ENCODE data around the gene DPYD.

The DPYD gene

GRCh38 chr1:97506368-97506767 is 414.5 kb downstream of the DPYD start:
- no peak for DNase-seq

GRCh38 chr1:97505816-97506215 is 415.0 kb downstream of the DPYD start:
- DNase-seq: no peak

- no peak for DNase-seq
These were observed 415.5 kb downstream of the DPYD start for GRCh38 chr1:97505289-97505688.

- DNase-seq: no peak
These were observed 418.5 kb downstream of the DPYD start for GRCh38 chr1:97502360-97502759.

DNA sequence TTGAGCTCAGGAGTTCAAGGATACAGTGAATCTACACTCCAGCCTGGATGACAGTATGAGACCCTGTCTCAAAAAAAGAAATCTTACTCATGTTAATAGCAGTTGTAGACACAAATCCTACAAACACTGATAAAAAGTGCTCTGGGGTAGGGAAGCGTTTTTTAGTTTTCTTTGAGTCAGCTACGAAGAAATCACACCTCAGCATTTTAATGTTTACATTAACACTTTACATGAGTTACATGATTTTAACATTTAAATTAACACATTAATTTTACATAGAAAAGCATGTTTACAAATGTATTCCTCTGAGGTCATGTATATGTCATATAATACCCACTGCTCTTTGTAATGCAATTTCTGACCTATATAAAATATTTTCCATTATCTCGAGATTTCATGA is 419.2 kb downstream of the DPYD start:
- no peak for DNase-seq

DNA sequence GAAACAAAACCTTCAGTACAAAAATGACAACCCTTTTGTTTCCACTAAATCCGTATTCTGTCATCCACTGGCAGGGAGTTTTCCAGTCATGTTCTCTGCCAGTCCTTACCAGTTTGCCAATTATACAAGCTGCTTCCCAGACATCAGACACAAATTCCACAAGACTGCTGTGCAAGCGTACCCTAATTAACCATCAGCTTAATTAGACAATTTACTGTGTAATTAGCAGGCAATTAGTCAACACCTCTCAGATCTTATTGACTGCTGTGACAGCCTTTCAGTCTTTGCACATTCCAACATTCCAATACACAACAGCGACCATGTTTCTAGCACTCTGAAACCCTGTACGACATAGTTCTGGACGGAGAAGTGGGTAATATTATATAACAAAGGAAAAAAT is 420.1 kb downstream of the DPYD start:
- no peak for DNase-seq

- DNase-seq: no peak
These were observed 421.2 kb downstream of the DPYD start for GRCh38 chr1:97499667-97500066.

DNA sequence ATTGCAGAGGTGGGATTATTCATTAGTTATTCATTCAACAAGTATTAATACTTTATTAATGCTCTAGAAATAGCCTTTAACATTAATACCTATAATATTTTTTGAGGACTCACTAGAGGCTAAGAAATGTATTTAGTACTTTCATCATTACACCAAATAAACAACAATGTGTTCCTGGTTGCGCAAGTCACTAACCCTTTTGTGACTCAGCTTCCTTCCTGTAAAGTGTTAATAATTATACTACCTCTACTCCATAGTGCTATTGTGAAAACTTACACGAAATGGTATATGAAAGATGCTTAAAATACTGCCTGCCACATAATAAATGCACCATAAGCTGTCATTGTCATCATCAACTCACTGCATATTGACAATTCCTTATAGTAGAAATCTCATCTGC is 431.0 kb downstream of the DPYD start:
- no peak for DNase-seq

- DNase-seq: no peak
These were observed 432.3 kb downstream of the DPYD start for GRCh38 chr1:97488530-97488929.

DNA sequence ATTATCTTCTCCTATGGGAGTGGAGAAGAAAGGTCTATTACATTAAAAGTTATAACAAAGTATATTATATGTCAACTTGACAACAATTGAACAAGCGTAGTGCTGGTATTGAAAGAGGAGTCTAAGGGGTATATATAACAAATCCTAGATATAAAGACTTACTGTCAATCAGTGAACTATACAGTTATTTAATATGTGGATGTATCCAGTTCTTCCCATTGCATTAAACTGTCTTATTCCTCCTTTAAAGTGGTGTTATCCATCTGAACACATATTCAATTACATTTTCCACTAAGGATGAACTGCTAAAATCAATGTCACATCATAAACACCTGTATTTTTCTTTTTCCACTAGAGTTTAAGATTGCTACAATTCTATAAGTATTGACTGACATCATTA is 438.8 kb downstream of the DPYD start:
- no peak for DNase-seq

DNA sequence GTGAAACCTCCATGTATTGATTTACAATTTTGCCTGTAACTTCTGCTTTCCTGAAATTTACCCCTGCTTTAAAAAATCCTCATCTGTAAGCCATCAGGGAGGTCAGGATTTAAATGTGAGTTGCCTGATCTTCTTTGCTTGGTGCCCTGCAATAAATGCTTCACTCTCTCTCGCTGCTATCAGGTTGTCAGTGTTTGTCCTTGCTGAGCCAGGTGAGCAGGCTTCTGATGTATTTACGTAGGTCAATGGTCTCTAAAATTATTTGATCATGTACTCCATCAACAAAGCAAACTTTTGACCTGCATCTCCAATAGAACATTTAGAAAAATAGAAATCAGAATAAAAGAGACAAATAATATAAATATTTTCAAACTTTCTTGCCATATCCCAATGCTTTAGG is 453.4 kb downstream of the DPYD start:
- DNase-seq: no peak

DNA sequence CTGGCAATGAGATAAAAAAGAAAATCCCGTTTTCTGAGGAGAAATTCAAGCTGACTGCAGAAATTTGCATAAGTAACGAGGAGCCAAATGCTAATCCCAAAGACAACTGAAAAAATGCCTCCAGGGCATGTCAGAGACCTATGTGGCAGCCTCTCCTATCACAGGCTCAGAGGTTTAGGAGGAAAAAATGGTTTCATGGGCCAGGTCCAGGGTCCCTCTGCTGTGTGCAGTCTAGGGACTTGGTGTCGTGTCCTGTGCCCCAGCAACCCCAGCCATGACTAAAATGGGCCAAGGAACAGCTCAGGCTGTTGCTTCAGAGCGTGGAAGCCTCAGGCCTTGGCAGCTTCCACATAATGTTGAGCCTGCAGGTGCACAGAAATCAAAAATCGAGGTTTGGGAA is 456.5 kb downstream of the DPYD start:
- DNase-seq: no peak

DNA sequence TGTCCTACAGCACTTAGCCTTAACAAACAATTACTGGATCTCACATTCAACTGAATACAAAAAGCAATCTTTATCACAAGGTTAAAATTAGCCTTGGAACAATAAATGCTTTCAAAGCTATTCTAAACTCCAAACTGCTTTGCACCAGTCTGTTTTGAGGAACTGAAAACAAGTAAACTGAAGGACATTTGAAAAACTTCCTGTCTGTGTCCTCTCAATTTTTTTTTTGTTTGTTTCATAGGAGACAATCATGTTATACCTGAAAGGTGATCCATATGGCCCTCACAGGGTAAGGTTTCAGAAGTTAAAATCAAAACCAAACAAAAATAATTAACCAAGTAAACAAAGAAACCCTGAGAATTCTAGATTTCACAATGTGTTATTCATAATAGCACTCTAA is 459.1 kb downstream of the DPYD start:
- no peak for DNase-seq

GRCh38 chr1:97457446-97458089 is 463.3 kb downstream of the DPYD start:
- no peak for DNase-seq

DNA sequence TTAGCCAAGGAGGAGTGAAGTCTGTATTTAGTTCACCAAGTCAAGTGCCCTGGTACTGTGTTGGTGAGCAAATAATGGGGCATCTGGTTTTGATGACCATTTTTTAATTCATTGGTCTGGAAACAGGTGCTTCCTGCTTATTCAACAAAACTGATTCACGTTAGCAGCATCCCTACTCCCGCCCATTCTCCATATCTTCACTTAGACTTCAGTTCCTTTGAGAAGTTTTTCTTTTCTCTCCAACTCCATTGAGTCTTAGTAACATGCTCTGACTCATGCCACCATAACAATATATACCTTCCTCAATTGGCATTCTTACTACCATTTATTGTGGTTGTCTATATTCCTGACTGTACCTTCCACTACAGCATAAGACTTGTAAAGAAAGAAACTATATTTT is 468.9 kb downstream of the DPYD start:
- DNase-seq: no peak

DNA sequence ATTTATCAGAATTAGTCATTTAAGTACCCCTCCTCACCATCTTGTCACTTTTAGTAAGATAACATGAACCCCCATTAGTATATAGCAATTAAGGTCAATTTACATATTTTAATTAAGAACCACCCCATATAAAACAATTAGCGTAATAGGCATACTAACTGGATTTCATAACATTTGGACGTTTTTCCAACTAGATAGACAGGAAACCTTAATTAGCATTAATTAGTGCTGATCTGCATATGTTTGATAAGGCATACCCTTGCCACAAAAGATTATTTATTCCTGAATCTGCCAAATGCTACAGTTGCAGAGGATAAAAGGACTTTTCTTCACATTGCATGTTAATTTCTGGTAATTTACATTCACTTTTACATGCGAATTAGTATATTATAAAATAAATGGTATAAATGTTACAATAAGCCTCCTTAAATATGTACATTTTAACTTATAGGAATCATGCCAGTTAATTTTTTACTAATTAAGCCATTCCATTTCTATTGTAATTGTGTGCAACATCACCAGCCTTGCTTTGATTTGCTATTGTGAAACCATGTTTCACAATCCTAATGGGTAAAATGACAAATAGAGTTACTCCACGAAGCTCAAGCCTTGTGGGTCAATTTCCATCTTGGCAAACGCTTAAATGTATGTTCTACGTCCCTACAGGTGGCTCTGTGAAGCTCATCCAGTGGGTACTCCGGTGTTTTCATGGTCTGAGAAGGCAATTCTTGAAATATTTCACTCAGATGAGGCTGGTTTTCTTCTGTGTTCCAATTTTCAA is 469.6 kb downstream of the DPYD start:
- DNase-seq: no peak

DNA sequence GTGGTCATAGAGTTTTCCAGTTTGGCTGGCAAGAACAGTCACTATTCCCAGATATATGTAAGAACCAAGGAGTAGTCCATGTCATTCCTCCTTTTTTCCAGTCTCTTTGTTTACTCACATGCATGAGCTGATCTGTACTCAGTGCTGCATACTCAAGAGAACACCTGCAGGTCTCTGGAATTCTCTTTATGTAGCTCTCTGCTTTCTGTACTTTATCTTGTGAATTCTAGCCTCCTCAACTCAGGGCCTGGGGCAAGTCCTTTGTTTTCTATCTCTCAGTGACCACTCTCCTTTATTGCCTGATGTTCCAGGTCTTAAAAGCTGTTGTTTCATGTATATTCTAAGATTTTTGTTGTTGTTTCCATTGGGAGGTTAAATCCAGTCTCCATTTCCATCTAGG is 478.9 kb downstream of the DPYD start:
- no peak for DNase-seq

GRCh38 chr1:97433824-97434177 is 487.0 kb downstream of the DPYD start:
- DNase-seq: no peak

- no peak for DNase-seq
These were observed 487.6 kb downstream of the DPYD start for GRCh38 chr1:97433094-97433823.

- DNase-seq: no peak
These were observed 493.5 kb downstream of the DPYD start for GRCh38 chr1:97427371-97427770.

DNA sequence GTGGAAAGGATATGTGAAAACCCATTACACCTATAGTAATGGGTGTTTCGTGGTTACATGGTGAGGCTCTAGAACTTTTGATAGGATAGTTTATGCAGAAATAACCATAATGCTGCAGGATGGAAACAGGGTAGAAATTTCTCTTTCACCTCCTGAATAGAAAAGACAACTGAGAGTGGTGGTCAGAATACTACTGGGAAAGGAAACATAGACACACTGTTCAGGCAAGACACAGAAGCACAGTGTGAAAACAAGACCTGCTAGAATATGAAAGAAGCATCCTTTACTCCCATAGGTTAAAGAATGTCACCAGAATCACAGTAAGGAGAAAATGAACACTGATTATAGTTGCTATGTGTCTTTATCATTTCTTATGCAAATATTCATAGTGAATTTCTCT is 496.6 kb downstream of the DPYD start:
- DNase-seq: no peak

DNA sequence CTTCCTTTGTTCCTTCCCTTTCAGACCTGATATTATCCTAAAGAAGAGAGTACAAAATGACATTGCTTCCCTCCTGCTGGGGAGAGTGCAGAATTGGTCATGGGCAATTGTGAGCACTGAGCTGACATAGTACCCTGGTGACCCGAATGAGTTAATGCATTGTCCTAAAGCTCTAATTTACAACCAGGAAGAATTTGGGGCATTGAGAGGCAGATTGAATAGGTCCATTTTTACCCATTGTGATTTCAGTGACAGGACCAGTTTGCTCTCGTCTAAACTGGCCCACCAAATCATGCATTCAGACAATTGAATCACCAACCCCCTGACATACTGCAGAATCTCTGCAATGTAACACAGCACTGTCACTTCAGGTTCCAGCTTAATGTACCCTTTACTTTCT is 497.4 kb downstream of the DPYD start:
- no peak for DNase-seq

DNA sequence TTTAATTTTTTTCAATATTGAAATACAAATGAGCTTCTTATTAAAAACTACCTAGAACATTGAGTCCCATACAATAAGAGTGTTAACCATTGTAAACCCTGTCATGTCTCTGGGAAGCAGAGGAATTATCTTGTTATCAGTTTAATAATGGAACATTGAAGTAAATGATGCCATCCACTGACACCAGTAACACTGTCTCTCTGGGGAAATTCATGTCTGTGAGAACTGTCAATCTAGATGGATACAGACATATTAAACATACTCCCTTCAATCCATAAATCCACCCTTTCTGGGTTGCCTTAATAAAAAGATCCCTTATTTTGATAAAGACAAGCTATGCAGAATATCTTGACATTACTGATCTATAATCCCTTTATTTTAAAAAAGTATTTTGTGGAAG is 503.2 kb downstream of the DPYD start:
- no peak for DNase-seq

DNA sequence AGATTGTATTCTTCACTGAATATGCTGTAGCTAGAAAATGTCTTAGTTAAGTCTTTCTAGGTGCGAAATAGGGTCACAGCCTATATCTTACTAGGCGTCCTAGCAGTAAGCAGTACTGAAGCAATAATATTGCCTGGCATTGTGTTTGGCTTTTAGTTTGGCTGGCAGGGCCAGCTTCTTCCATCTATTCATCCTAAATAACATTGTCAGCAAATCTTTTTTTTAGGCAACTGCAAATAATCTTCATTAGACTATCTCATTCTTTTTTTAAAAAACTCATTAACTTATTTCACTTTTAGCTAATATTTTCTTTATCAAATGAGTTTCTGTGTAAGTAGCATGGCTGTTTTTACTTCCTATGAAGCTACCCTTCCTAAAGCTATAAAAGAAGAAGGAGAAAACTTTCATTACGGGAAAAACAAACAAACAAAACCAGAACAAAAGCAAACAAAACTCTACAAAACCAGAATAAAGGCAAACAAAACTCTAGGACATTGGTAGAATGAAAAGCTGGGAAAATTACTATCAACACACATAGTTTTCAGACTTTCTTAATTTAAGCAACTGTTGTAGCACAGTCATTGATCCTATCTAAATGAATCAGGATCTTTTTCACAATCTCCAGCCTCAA is 506.0 kb downstream of the DPYD start:
- no peak for DNase-seq

Data from activated CD8-positive, alpha-beta memory T cell treated with anti-CD3 and anti-CD28 coated beads, Interleukin-2, amount 50 U/mL, for 4 hours (primary cell).